ENCODE results near the gene UQCRFS1.

The UQCRFS1 gene

DNA sequence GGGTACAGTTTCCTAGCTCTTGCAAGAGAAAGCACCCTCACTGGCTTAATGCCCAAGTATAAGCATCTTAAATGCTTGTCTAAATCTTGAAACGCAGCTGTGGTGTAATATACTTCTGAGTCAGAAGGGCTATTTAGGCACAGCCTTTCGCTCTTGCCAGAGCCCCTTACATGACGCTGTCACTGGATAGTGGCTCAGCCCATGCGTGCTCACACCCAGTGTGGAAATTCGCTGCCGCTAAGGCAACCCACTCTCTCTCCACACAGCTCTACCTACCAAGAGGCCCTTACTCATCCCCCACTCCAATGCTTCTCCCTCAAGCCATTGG lies 24.0 kb downstream of the UQCRFS1 start:
- H3K9me3 ChIP-seq (ENCODE audit: control insufficient read depth in 1 of 2, low read length in 2 of 2) = no peaks in the 10 kb centered on the region
- H3K4me1 ChIP-seq (ENCODE audit: control insufficient read depth in 1 of 2, insufficient read depth in 2 of 2, low read length in 2 of 2) = no peaks in the 10 kb centered on the region
- H3K36me3 ChIP-seq (ENCODE audit: control insufficient read depth in 1 of 2, insufficient read depth in 2 of 2, low read length in 2 of 2) = no peaks in the 10 kb centered on the region
- no peak overlapping the region for H3K4me3 ChIP-seq (ENCODE audit: low read depth in 1 of 2, low read length in 2 of 2)
- H3K27me3 ChIP-seq (ENCODE audit: low read depth, low read length) = no peaks in the 10 kb centered on the region
- H3K27ac ChIP-seq (ENCODE audit: low read length) = no peak overlapping the region

GRCh38 chr19:29188289-29189032 lies 24.5 kb downstream of the UQCRFS1 start:
- Histone ChIP-seq H3K27me3 (ENCODE audit: low read depth, low read length) (no peaks in the 10 kb centered on the region), H3K36me3 (ENCODE audit: control insufficient read depth in 1 of 2, insufficient read depth in 2 of 2, low read length in 2 of 2) (no peaks in the 10 kb centered on the region), H3K4me1 (ENCODE audit: control insufficient read depth in 1 of 2, insufficient read depth in 2 of 2, low read length in 2 of 2) (no peaks in the 10 kb centered on the region), H3K27ac (ENCODE audit: low read length) (no peak overlapping the region), H3K4me3 (ENCODE audit: low read depth in 1 of 2, low read length in 2 of 2) (no peak overlapping the region), H3K9me3 (ENCODE audit: control insufficient read depth in 1 of 2, low read length in 2 of 2) (no peaks in the 10 kb centered on the region)

- Histone ChIP-seq H3K9me3 (ENCODE audit: control insufficient read depth in 1 of 2, low read length in 2 of 2) (no peaks in the 10 kb centered on the region), H3K4me3 (ENCODE audit: low read depth in 1 of 2, low read length in 2 of 2) (no peak overlapping the region), H3K27me3 (ENCODE audit: low read depth, low read length) (no peaks in the 10 kb centered on the region), H3K36me3 (ENCODE audit: control insufficient read depth in 1 of 2, insufficient read depth in 2 of 2, low read length in 2 of 2) (no peaks in the 10 kb centered on the region), H3K4me1 (ENCODE audit: control insufficient read depth in 1 of 2, insufficient read depth in 2 of 2, low read length in 2 of 2) (no peaks in the 10 kb centered on the region), H3K27ac (ENCODE audit: low read length) (no peak overlapping the region)
Measured at GRCh38 chr19:29187676-29188075, 25.3 kb downstream of the UQCRFS1 start.

DNA sequence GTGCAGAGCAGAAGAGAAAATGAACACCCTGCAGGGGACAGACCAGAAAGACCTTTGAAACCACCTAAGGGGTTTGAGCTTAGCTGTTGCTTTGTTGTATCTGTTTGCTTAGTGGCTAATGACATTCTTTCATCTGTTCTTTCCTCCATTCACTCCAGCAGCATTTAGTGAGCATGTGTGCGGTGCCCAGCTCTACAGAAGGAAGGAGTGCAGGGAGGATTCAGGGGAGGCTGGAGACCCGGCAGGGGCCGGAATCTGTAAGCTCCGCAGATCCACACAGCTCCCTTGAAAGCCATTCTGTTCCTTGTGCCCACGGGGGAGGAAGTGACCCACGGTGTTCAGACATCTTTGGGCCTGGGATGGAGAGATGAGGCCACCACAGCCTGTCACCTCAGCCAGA lies 27.5 kb downstream of the UQCRFS1 start:
- Histone ChIP-seq H3K9me3 (ENCODE audit: control insufficient read depth in 1 of 2, low read length in 2 of 2) (no peaks in the 10 kb centered on the region), H3K27me3 (ENCODE audit: low read depth, low read length) (no peaks in the 10 kb centered on the region), H3K36me3 (ENCODE audit: control insufficient read depth in 1 of 2, insufficient read depth in 2 of 2, low read length in 2 of 2) (no peaks in the 10 kb centered on the region), H3K4me1 (ENCODE audit: control insufficient read depth in 1 of 2, insufficient read depth in 2 of 2, low read length in 2 of 2) (no peaks in the 10 kb centered on the region), H3K4me3 (ENCODE audit: low read depth in 1 of 2, low read length in 2 of 2) (no peak overlapping the region), H3K27ac (ENCODE audit: low read length) (no peak overlapping the region)

DNA sequence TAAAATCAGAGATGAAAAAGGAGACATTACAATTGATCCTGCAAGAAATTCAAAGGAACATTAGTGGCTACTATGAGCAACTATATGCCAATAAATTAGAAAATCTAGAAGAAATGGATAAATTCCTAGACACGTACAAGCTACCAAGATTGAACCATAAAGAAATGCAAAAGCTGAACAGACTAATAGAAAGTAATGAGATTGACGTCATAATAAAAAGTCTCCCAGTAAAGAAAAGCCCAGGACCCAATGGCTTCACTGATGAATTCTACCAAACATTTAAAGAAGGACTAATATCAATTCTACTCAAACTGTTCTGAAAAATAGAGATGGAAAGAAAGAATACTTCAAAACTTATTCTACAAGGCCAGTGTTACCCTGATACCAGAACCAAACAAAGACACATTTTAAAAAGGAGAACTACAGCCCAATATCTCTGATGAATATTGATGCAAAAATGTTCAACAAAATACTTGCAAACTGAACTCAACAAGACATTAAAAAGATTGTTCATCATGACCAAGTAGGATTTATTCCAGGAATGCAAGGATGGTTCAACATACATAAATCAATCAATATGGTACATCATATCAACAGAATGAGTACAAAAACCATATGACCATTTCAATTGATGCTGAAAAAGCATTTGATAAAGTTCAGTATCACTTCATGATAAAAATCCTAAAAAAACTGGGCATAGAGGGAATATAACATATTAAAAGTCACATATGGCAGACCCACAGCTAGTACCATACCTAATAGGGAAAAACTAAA lies 35.8 kb downstream of the UQCRFS1 start:
- no peak overlapping the region for H3K27ac ChIP-seq (ENCODE audit: low read length)
- no peak overlapping the region for H3K4me3 ChIP-seq (ENCODE audit: low read depth in 1 of 2, low read length in 2 of 2)
- no peaks in the 10 kb centered on the region for H3K4me1 ChIP-seq (ENCODE audit: control insufficient read depth in 1 of 2, insufficient read depth in 2 of 2, low read length in 2 of 2)
- H3K9me3 ChIP-seq (ENCODE audit: control insufficient read depth in 1 of 2, low read length in 2 of 2) = peaks cover 6 to 26% of the 10 kb centered on the region in 2 donors
- no peaks in the 10 kb centered on the region for H3K27me3 ChIP-seq (ENCODE audit: low read depth, low read length)
- no peaks in the 10 kb centered on the region for H3K36me3 ChIP-seq (ENCODE audit: control insufficient read depth in 1 of 2, insufficient read depth in 2 of 2, low read length in 2 of 2)

- no peak overlapping the region for H3K27ac ChIP-seq (ENCODE audit: low read length)
- no peaks in the 10 kb centered on the region for H3K36me3 ChIP-seq (ENCODE audit: control insufficient read depth in 1 of 2, insufficient read depth in 2 of 2, low read length in 2 of 2)
- H3K4me3 ChIP-seq (ENCODE audit: low read depth in 1 of 2, low read length in 2 of 2) = no peak overlapping the region
- H3K27me3 ChIP-seq (ENCODE audit: low read depth, low read length) = no peaks in the 10 kb centered on the region
- H3K9me3 ChIP-seq (ENCODE audit: control insufficient read depth in 1 of 2, low read length in 2 of 2) = peaks cover 6 to 27% of the 10 kb centered on the region in 2 donors
- no peaks in the 10 kb centered on the region for H3K4me1 ChIP-seq (ENCODE audit: control insufficient read depth in 1 of 2, insufficient read depth in 2 of 2, low read length in 2 of 2)
Measured at GRCh38 chr19:29173896-29174295, 39.1 kb downstream of the UQCRFS1 start.

- Histone ChIP-seq H3K9me3 (ENCODE audit: control insufficient read depth in 1 of 2, low read length in 2 of 2) (peaks cover 3 to 19% of the 10 kb centered on the region in 2 donors), H3K36me3 (ENCODE audit: control insufficient read depth in 1 of 2, insufficient read depth in 2 of 2, low read length in 2 of 2) (no peaks in the 10 kb centered on the region), H3K4me1 (ENCODE audit: control insufficient read depth in 1 of 2, insufficient read depth in 2 of 2, low read length in 2 of 2) (no peaks in the 10 kb centered on the region), H3K27me3 (ENCODE audit: low read depth, low read length) (no peaks in the 10 kb centered on the region), H3K27ac (ENCODE audit: low read length) (no peak overlapping the region), H3K4me3 (ENCODE audit: low read depth in 1 of 2, low read length in 2 of 2) (no peak overlapping the region)
Measured at GRCh38 chr19:29172302-29172701, 40.6 kb downstream of the UQCRFS1 start.

GRCh38 chr19:29171525-29171924 lies 41.4 kb downstream of the UQCRFS1 start:
- H3K27me3 ChIP-seq (ENCODE audit: low read depth, low read length) = no peaks in the 10 kb centered on the region
- H3K9me3 ChIP-seq (ENCODE audit: control insufficient read depth in 1 of 2, low read length in 2 of 2) = peaks cover 3 to 14% of the 10 kb centered on the region in 2 donors
- no peak overlapping the region for H3K4me3 ChIP-seq (ENCODE audit: low read depth in 1 of 2, low read length in 2 of 2)
- no peaks in the 10 kb centered on the region for H3K36me3 ChIP-seq (ENCODE audit: control insufficient read depth in 1 of 2, insufficient read depth in 2 of 2, low read length in 2 of 2)
- H3K4me1 ChIP-seq (ENCODE audit: control insufficient read depth in 1 of 2, insufficient read depth in 2 of 2, low read length in 2 of 2) = no peaks in the 10 kb centered on the region
- H3K27ac ChIP-seq (ENCODE audit: low read length) = no peak overlapping the region

GRCh38 chr19:29170554-29170953 lies 42.4 kb downstream of the UQCRFS1 start:
- no peak overlapping the region for H3K27ac ChIP-seq (ENCODE audit: low read length)
- peaks cover 3 to 4% of the 10 kb centered on the region in 2 donors for H3K9me3 ChIP-seq (ENCODE audit: control insufficient read depth in 1 of 2, low read length in 2 of 2)
- no peaks in the 10 kb centered on the region for H3K4me1 ChIP-seq (ENCODE audit: control insufficient read depth in 1 of 2, insufficient read depth in 2 of 2, low read length in 2 of 2)
- H3K4me3 ChIP-seq (ENCODE audit: low read depth in 1 of 2, low read length in 2 of 2) = no peak overlapping the region
- no peaks in the 10 kb centered on the region for H3K27me3 ChIP-seq (ENCODE audit: low read depth, low read length)
- H3K36me3 ChIP-seq (ENCODE audit: control insufficient read depth in 1 of 2, insufficient read depth in 2 of 2, low read length in 2 of 2) = no peaks in the 10 kb centered on the region

- H3K27me3 ChIP-seq (ENCODE audit: low read depth, low read length) = no peaks in the 10 kb centered on the region
- H3K9me3 ChIP-seq (ENCODE audit: control insufficient read depth in 1 of 2, low read length in 2 of 2) = no peaks in the 10 kb centered on the region
Measured at GRCh38 chr19:29162694-29163093, 50.3 kb downstream of the UQCRFS1 start.

GRCh38 chr19:29155683-29156082 lies 57.3 kb downstream of the UQCRFS1 start:
- H3K27ac ChIP-seq (ENCODE audit: low read length) = no peak overlapping the region
- H3K4me3 ChIP-seq (ENCODE audit: low read depth in 1 of 2, low read length in 2 of 2) = no peak overlapping the region
- H3K9me3 ChIP-seq (ENCODE audit: control insufficient read depth in 1 of 2, low read length in 2 of 2) = peaks cover 0 to 21% of the 10 kb centered on the region in 2 donors
- no peaks in the 10 kb centered on the region for H3K27me3 ChIP-seq (ENCODE audit: low read depth, low read length)
- H3K4me1 ChIP-seq (ENCODE audit: control insufficient read depth in 1 of 2, insufficient read depth in 2 of 2, low read length in 2 of 2) = no peaks in the 10 kb centered on the region
- H3K36me3 ChIP-seq (ENCODE audit: control insufficient read depth in 1 of 2, insufficient read depth in 2 of 2, low read length in 2 of 2) = no peaks in the 10 kb centered on the region

More at GRCh38 chr19:29162694-29163093, 50.3 kb downstream of the UQCRFS1 start:
- H3K36me3 ChIP-seq (ENCODE audit: control insufficient read depth in 1 of 2, insufficient read depth in 2 of 2, low read length in 2 of 2) = no peaks in the 10 kb centered on the region
- H3K4me1 ChIP-seq (ENCODE audit: control insufficient read depth in 1 of 2, insufficient read depth in 2 of 2, low read length in 2 of 2) = no peaks in the 10 kb centered on the region
- H3K27ac ChIP-seq (ENCODE audit: low read length) = no peak overlapping the region
- no peak overlapping the region for H3K4me3 ChIP-seq (ENCODE audit: low read depth in 1 of 2, low read length in 2 of 2)

Measured in muscle layer of duodenum (tissue), 2 donors.